GM19328 (cell line): Measurements from ENCODE around the gene SMG6.
"Not testable (repeated sequence)": the region's sequence is repeated elsewhere in the genome, so short reads cannot be mapped to it uniquely, and the experiment has no call there.

Experiments
- ATAC-seq: cut with Tn5 transposase; IDR thresholded peaks from one replicate; pipeline ENCODE4 v1.9.1; 2021; ENCODE audit warnings: mild to moderate bottlenecking, moderate library complexity; ENCODE audit not compliant: unreplicated experiment

The SMG6 gene

GRCh38 chr17:2181897-2182448 lies 121.6 kb downstream of the SMG6 start:
- no peak for ATAC-seq

GRCh38 chr17:2181206-2181896 lies 122.2 kb downstream of the SMG6 start:
- no peak for ATAC-seq

- ATAC-seq: no peak
Measured at GRCh38 chr17:2180768-2181167, 122.8 kb downstream of the SMG6 start.

- ATAC-seq: no peak
Measured at GRCh38 chr17:2179615-2180295, 123.8 kb downstream of the SMG6 start.

GRCh38 chr17:2178798-2179501 lies 124.6 kb downstream of the SMG6 start:
- no peak for ATAC-seq

GRCh38 chr17:2177235-2177811 lies 126.3 kb downstream of the SMG6 start:
- ATAC-seq: no peak

- ATAC-seq: no peak
Measured at GRCh38 chr17:2176499-2177169, 127.0 kb downstream of the SMG6 start.

GRCh38 chr17:2175294-2175628 lies 128.3 kb downstream of the SMG6 start:
- no peak for ATAC-seq

- no peak for ATAC-seq
Measured at GRCh38 chr17:2174468-2175293, 128.9 kb downstream of the SMG6 start.

GRCh38 chr17:2174014-2174413 lies 129.6 kb downstream of the SMG6 start:
- ATAC-seq: no peak

- ATAC-seq: no peak
Measured at GRCh38 chr17:2172999-2173398, 130.6 kb downstream of the SMG6 start.

- ATAC-seq: no peak
Measured at GRCh38 chr17:2172077-2172851, 131.3 kb downstream of the SMG6 start.

GRCh38 chr17:2171702-2172076 lies 131.9 kb downstream of the SMG6 start:
- ATAC-seq: no peak

GRCh38 chr17:2170023-2170422 lies 133.6 kb downstream of the SMG6 start:
- ATAC-seq: no peak

- ATAC-seq: not testable (repeated sequence)
Measured at GRCh38 chr17:2165723-2166122, 137.9 kb downstream of the SMG6 start.

- no peak for ATAC-seq
Measured at GRCh38 chr17:2158396-2158780, 145.2 kb downstream of the SMG6 start.

GRCh38 chr17:2157675-2158395 lies 145.8 kb downstream of the SMG6 start:
- no peak for ATAC-seq

GRCh38 chr17:2157081-2157480 lies 146.5 kb downstream of the SMG6 start:
- ATAC-seq: no peak

GRCh38 chr17:2156666-2157065 lies 146.9 kb downstream of the SMG6 start:
- no peak for ATAC-seq
